Osteocyte (in vitro differentiated cells): ENCODE measurements around the gene XYLT1. TPM values are rescaled to one million over a fixed set of nuclear protein-coding genes. Genes with fewer than 3 reads are reported as not detected.

ENCODE experiments used
- DNase-seq: peaks from one replicate; pipeline ENCODE4 v3.0.0; 2021; ENCODE audit warnings: mixed read lengths; ENCODE audit not compliant: unreplicated experiment; ENCODE audit errors: extremely low spot score
- H3K27ac Mint-ChIP-seq: one replicate; pipeline ENCODE4 v1.8.0; 2021; ENCODE audit warnings: mild to moderate bottlenecking, mixed read lengths; ENCODE audit not compliant: unreplicated experiment
- H3K27me3 Mint-ChIP-seq: one replicate; pipeline ENCODE4 v1.8.0; 2021; ENCODE audit warnings: mixed read lengths; ENCODE audit not compliant: unreplicated experiment
- H3K36me3 Mint-ChIP-seq: one replicate; pipeline ENCODE4 v1.8.0; 2021; ENCODE audit warnings: mixed read lengths; ENCODE audit not compliant: unreplicated experiment
- H3K4me1 Mint-ChIP-seq: one replicate; pipeline ENCODE4 v1.8.0; 2021; ENCODE audit warnings: mixed read lengths; ENCODE audit not compliant: unreplicated experiment
- H3K4me3 Mint-ChIP-seq: one replicate; pipeline ENCODE4 v1.8.0; 2021; ENCODE audit warnings: mild to moderate bottlenecking, moderate library complexity, mixed read lengths; ENCODE audit not compliant: unreplicated experiment
- H3K9me3 Mint-ChIP-seq: one replicate; pipeline ENCODE4 v1.8.0; 2021; ENCODE audit warnings: mixed read lengths; ENCODE audit not compliant: unreplicated experiment
- CTCF ChIP-seq: fragments of 200-600 bp; sonication (generic); IDR thresholded peaks from 2 replicates; pipeline ENCODE4 v1.5.0; 2021; ENCODE audit warnings: antibody characterized with exemption, mild to moderate bottlenecking, moderate library complexity
- total RNA-seq: library from RNA; stranded (reverse); gene quantifications from 2 replicates; pipeline ENCODE4 v1.2.1, GENCODE V29; 2021

The XYLT1 gene
- total RNA-seq, 1 donor from 2014 or later: 11.1 TPM

GRCh38 chr16:17304491-17305119 is 166.2 kb downstream of the XYLT1 start:
- Mint-ChIP-seq H3K36me3 (no peaks in the 10 kb centered on the region), H3K27ac (no peak overlapping the region), H3K4me1 (no peaks in the 10 kb centered on the region), H3K9me3 (no peaks in the 10 kb centered on the region), H3K27me3 (no peaks in the 10 kb centered on the region), H3K4me3 (no peak overlapping the region)
- no peak for DNase-seq
- TF ChIP-seq CTCF: no peak

- H3K4me3 Mint-ChIP-seq: no peak overlapping the region
- H3K4me1 Mint-ChIP-seq: no peaks in the 10 kb centered on the region
- DNase-seq: no peak
- TF ChIP-seq CTCF: no peak
- H3K27ac Mint-ChIP-seq: no peak overlapping the region
- H3K27me3 Mint-ChIP-seq: no peaks in the 10 kb centered on the region
- H3K9me3 Mint-ChIP-seq: no peaks in the 10 kb centered on the region
- H3K36me3 Mint-ChIP-seq: no peaks in the 10 kb centered on the region
These were observed 166.7 kb downstream of the XYLT1 start for GRCh38 chr16:17304106-17304490.

GRCh38 chr16:17303101-17303500 is 167.7 kb downstream of the XYLT1 start:
- Mint-ChIP-seq H3K9me3 (no peaks in the 10 kb centered on the region), H3K27me3 (no peaks in the 10 kb centered on the region), H3K27ac (no peak overlapping the region), H3K36me3 (no peaks in the 10 kb centered on the region), H3K4me3 (no peak overlapping the region), H3K4me1 (no peaks in the 10 kb centered on the region)
- no peak for DNase-seq
- no peak for TF ChIP-seq CTCF

DNA sequence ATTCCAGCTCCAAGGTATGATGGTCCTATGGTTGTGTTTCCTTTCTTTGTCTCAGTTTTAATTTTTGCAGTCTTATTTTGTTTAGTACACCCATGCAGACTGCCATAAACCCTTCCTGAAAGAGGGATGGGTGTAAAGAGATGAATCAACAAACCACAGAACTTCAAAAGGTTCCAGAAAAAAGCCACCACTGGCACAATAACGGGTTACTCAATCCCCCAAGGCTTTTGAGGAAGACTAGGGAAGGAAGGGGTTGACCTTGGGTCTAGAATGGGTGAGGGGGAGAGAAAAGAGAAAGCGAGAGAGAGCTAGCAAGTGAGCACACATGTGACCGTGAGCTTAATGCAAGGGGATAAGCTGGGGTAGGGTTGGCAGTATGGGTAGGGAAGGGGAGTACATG is 168.1 kb downstream of the XYLT1 start:
- Mint-ChIP-seq H3K27me3 (no peaks in the 10 kb centered on the region), H3K36me3 (no peaks in the 10 kb centered on the region), H3K4me1 (no peaks in the 10 kb centered on the region), H3K9me3 (no peaks in the 10 kb centered on the region), H3K4me3 (no peak overlapping the region), H3K27ac (no peak overlapping the region)
- no peak for TF ChIP-seq CTCF
- no peak for DNase-seq

DNA sequence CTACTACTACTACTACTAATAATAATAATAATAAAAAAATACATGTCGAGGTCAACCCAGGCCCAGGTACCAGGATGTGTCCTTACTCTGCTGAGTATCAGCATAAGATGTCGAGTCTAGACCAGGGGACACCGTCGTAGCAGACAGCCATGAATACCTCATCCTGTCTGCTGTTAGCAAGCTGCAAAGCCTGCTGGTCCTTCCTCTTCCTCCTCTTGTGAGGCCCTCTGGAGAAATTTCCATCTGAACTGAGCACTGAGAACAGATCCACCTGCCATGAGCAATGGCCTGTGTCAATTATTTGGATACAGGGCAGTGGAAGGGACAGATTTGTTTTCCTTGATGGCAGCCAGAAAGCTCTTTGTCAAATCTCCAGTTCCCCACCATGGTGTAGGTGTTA is 168.5 kb downstream of the XYLT1 start:
- Mint-ChIP-seq H3K9me3 (no peaks in the 10 kb centered on the region), H3K27me3 (no peaks in the 10 kb centered on the region), H3K27ac (no peak overlapping the region), H3K36me3 (no peaks in the 10 kb centered on the region), H3K4me1 (no peaks in the 10 kb centered on the region), H3K4me3 (no peak overlapping the region)
- no peak for DNase-seq
- no peak for TF ChIP-seq CTCF
